H1 (cell line): Measurements from ENCODE around the gene ARMH1.

ENCODE experiments used
- BCL11A ChIP-seq, 2 experiments: IDR thresholded peaks; one replicate each; pipeline ENCODE4 v1.6.1; 2011; ENCODE audit warnings: low read depth in 2 of 2, low read length in 2 of 2, mild to moderate bottlenecking in 2 of 2
- CBX5 ChIP-seq: fragments of 300-800, 300-1000 bp; sonication (generic); IDR thresholded peaks from 2 replicates; pipeline ENCODE4 v1.7.1; 2016; ENCODE audit warnings: antibody characterized with exemption, low read length, low read depth
- HDAC6 ChIP-seq: IDR thresholded peaks from one replicate; pipeline ENCODE4 v1.7.1; 2012; ENCODE audit warnings: low read depth, mild to moderate bottlenecking, inconsistent platforms, low read length, moderate library complexity
- MAX ChIP-seq: IDR thresholded peaks from 2 replicates; pipeline ENCODE4 v1.6.1; 2012; ENCODE audit warnings: inconsistent platforms
- NRF1 ChIP-seq: IDR thresholded peaks from 2 replicates; pipeline ENCODE4 v1.6.1; 2011; ENCODE audit warnings: mild to moderate bottlenecking, low read depth, low read length, improper control_type of control experiment
- POLR2A ChIP-seq, 2 experiments: IDR thresholded peaks; 1 replicate in 1 of 2; 2 replicates in 1 of 2; pipeline ENCODE4 v1.6.1; 2011; ENCODE audit warnings: low read depth in 2 of 2, low read length in 2 of 2, mild to moderate bottlenecking in 2 of 2; ENCODE audit errors: control extremely low read depth in 1 of 2
- POLR2AphosphoS5 ChIP-seq: IDR thresholded peaks from 2 replicates; pipeline ENCODE4 v1.6.1; 2011; ENCODE audit warnings: low read depth, low read length
- RFX5 ChIP-seq: IDR thresholded peaks from 2 replicates; pipeline ENCODE4 v1.6.1; 2011; ENCODE audit warnings: low read depth, low read length, improper control_type of control experiment, borderline replicate concordance
- SP2 ChIP-seq: IDR thresholded peaks from 2 replicates; pipeline ENCODE4 v1.6.1; 2012; ENCODE audit warnings: mild to moderate bottlenecking, low read length, inconsistent platforms
- TCF12 ChIP-seq: IDR thresholded peaks from 2 replicates; pipeline ENCODE4 v1.6.1; 2011; ENCODE audit warnings: low read depth, mild to moderate bottlenecking, low read length
- TF ChIP-seq, protein P1 (sequence below), 3 experiments: IDR thresholded peaks; 1 replicate in 2 of 3; 2 replicates in 1 of 3; pipeline versions ENCODE4 v1.5.1 to v1.6.1; 2011; ENCODE audit warnings: low read length in 3 of 3, mild to moderate bottlenecking in 3 of 3, inconsistent platforms in 2 of 3, low read depth in 1 of 3, moderate library complexity in 1 of 3; ENCODE audit not compliant: insufficient read depth in 1 of 3; ENCODE audit errors: control extremely low read depth in 1 of 3
- TF ChIP-seq, protein P2 (sequence below): IDR thresholded peaks from 2 replicates; pipeline ENCODE4 v1.6.1; 2011; ENCODE audit warnings: low read length, improper control_type of control experiment

DNA sequence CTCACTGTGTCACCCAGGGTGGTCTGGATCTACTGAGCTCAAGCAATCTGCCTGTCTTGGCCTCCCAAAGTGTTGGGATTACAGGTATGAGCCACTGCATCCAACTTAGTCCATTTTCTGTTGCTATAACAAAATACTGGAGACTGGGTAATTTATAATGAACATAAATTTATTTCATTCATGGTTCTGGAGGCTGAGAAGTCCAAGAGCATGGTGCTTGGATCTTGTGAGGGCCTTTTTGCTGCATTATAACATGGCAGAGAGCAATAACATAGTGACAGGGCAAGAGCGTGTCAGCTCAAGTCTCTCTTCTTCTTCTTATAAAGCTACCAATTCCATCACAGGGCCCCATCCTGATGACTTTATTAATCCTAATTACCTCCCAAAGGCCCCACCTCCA is 61.5 kb downstream of the ARMH1 start:
- TF ChIP-seq POLR2A (IDR thresholded peaks at IDR 0.05; ENCODE audit: control extremely low read depth in 1 of 2, low read depth in 2 of 2, low read length in 2 of 2) (no peak), RFX5 (no peak), CBX5 (no peak), TCF12 (no peak), NRF1 (no peak), HDAC6 (no peak), MAX (no peak), POLR2AphosphoS5 (no peak), SP2 (no peak), BCL11A (IDR thresholded peaks at IDR 0.05; ENCODE audit: low read depth in 2 of 2, low read length in 2 of 2) (no peak)
- TF ChIP-seq, protein P1, sequence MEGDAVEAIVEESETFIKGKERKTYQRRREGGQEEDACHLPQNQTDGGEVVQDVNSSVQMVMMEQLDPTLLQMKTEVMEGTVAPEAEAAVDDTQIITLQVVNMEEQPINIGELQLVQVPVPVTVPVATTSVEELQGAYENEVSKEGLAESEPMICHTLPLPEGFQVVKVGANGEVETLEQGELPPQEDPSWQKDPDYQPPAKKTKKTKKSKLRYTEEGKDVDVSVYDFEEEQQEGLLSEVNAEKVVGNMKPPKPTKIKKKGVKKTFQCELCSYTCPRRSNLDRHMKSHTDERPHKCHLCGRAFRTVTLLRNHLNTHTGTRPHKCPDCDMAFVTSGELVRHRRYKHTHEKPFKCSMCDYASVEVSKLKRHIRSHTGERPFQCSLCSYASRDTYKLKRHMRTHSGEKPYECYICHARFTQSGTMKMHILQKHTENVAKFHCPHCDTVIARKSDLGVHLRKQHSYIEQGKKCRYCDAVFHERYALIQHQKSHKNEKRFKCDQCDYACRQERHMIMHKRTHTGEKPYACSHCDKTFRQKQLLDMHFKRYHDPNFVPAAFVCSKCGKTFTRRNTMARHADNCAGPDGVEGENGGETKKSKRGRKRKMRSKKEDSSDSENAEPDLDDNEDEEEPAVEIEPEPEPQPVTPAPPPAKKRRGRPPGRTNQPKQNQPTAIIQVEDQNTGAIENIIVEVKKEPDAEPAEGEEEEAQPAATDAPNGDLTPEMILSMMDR (IDR thresholded peaks at IDR 0.05; ENCODE audit: control extremely low read depth in 1 of 3, insufficient read depth in 1 of 3, low read depth in 1 of 3, low read length in 3 of 3), result no peak
- TF ChIP-seq, protein P2, sequence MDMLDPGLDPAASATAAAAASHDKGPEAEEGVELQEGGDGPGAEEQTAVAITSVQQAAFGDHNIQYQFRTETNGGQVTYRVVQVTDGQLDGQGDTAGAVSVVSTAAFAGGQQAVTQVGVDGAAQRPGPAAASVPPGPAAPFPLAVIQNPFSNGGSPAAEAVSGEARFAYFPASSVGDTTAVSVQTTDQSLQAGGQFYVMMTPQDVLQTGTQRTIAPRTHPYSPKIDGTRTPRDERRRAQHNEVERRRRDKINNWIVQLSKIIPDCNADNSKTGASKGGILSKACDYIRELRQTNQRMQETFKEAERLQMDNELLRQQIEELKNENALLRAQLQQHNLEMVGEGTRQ, result no peak
